Naive thymus-derived CD4-positive, alpha-beta T cell (primary cell): ENCODE measurements around the gene VWCE. TPM values are rescaled to one million over a fixed set of nuclear protein-coding genes. Genes with fewer than 3 reads are reported as not detected.

Experiments used
- ATAC-seq: fragments of 150-1000 bp; cut with Tn5 transposase; 2 replicates; pipeline ENCODE4 v1.10.0; 2021; ENCODE audit warnings: mild to moderate bottlenecking, moderate library complexity
- CTCF ChIA-PET: fragments of 350-600 bp; sonication (Branson Sonifier 250); formaldehyde crosslinking; loops from one replicate; lab custom pipeline; 2021; ENCODE audit warnings: antibody characterized with exemption; lab: Charles Lee
- POLR2A ChIA-PET: fragments of 350-600 bp; sonication (Branson Sonifier 250); formaldehyde crosslinking; loops from one replicate; lab custom pipeline; 2021; ENCODE audit warnings: antibody characterized with exemption, inconsistent platforms; lab: Charles Lee
- DNase-seq, 9 donors: peaks; one replicate each; pipeline versions ENCODE4 v3.0.0 to v3.0.0-alpha.2; 2020 to 2022; ENCODE audit warnings: mixed read lengths in 1 of 9
- H3K27ac ChIP-seq: one replicate; pipeline ENCODE4 v1.7.0; 2013; ENCODE audit warnings: mild to moderate bottlenecking, low read depth, low read length, moderate library complexity
- H3K27me3 ChIP-seq, 2 donors: one replicate each; pipeline ENCODE4 v1.7.0; 2013; ENCODE audit warnings: low read length in 2 of 2, mild to moderate bottlenecking in 2 of 2, moderate library complexity in 2 of 2; ENCODE audit not compliant: control insufficient read depth in 2 of 2, insufficient read depth in 2 of 2
- H3K36me3 ChIP-seq, 3 experiments: 1 replicate in 2 of 3; 2 replicates in 1 of 3; pipeline ENCODE4 v1.7.0; 2013; ENCODE audit warnings: low read length in 3 of 3, mild to moderate bottlenecking in 3 of 3, moderate library complexity in 1 of 3; ENCODE audit not compliant: insufficient read depth in 3 of 3, control insufficient read depth in 2 of 3
- H3K4me1 ChIP-seq, 2 donors: one replicate each; pipeline ENCODE4 v1.7.0; 2013; ENCODE audit warnings: low read length in 2 of 2, mild to moderate bottlenecking in 2 of 2, moderate library complexity in 1 of 2; ENCODE audit not compliant: control insufficient read depth in 2 of 2, insufficient read depth in 2 of 2
- H3K4me3 ChIP-seq: 2 replicates; pipeline ENCODE4 v1.7.0; 2013; ENCODE audit warnings: mild to moderate bottlenecking, low read length
- H3K9me3 ChIP-seq, 3 experiments: 1 replicate in 2 of 3; 2 replicates in 1 of 3; pipeline ENCODE4 v1.7.0; 2013; ENCODE audit warnings: low read length in 3 of 3; ENCODE audit not compliant: control insufficient read depth in 2 of 3
- H3K27ac Mint-ChIP-seq, 9 donors: one replicate each; pipeline ENCODE4 v1.8.0; 2020 to 2022; ENCODE audit warnings: mixed read lengths in 9 of 9, mild to moderate bottlenecking in 8 of 9, moderate library complexity in 5 of 9, inconsistent platforms in 2 of 9
- H3K27me3 Mint-ChIP-seq, 5 donors: one replicate each; pipeline ENCODE4 v1.8.0; 2021 to 2022; ENCODE audit warnings: mixed read lengths in 5 of 5, mild to moderate bottlenecking in 1 of 5
- H3K36me3 Mint-ChIP-seq, 5 donors: one replicate each; pipeline ENCODE4 v1.8.0; 2020 to 2022; ENCODE audit warnings: mixed read lengths in 5 of 5, mild to moderate bottlenecking in 3 of 5, inconsistent platforms in 1 of 5
- H3K4me1 Mint-ChIP-seq, 7 donors: one replicate each; pipeline ENCODE4 v1.8.0; 2020 to 2022; ENCODE audit warnings: mixed read lengths in 7 of 7, mild to moderate bottlenecking in 3 of 7, inconsistent platforms in 1 of 7
- H3K4me3 Mint-ChIP-seq, 10 donors: one replicate each; pipeline ENCODE4 v1.8.0; 2020 to 2022; ENCODE audit warnings: mild to moderate bottlenecking in 10 of 10, mixed read lengths in 10 of 10, moderate library complexity in 6 of 10, inconsistent platforms in 2 of 10
- H3K9me3 Mint-ChIP-seq, 11 donors: one replicate each; pipeline ENCODE4 v1.8.0; 2020 to 2022; ENCODE audit warnings: mixed read lengths in 11 of 11, mild to moderate bottlenecking in 4 of 11, inconsistent platforms in 1 of 11, moderate library complexity in 1 of 11
- intact Hi-C, 2 donors: fragments of 100-400 bp; cut with micrococcal nuclease; formaldehyde crosslinking; loops; one replicate each; pipeline ENCODE4 v1.15.1; 2023
- polyA plus RNA-seq, 2 donors: library from polyadenylated mRNA; unstranded; fragments of 300-500 nt; fragmentation: Illumina TruSeq; gene quantifications; one replicate each; pipeline ENCODE4 v1.2.3, GENCODE V29; 2021
- total RNA-seq, 6 experiments: library from RNA in 5 of 6; stranded (reverse) in 5 of 6; gene quantifications; 1 replicate in 5 of 6; 2 replicates in 1 of 6; pipeline ENCODE4 v1.2.3 and lab custom pipeline; 2021 to 2026

The VWCE gene
- total RNA-seq (1 to 10 TPM in 1 of 5 experiments, under 1 TPM in 4; 0.16 to 3.8 (median 0.49) TPM), polyA plus RNA-seq (not detected), total RNA-seq (lab: John Stamatoyannopoulos, UW) (0.40 reads per million)

GRCh38 chr11:61294717-61295595, at the start of gene VWCE:
Gene VWCE, minus strand, starts transcription at chr11:61295316. Its CDS starts 279 bp downstream, at chr11:61295037.
- peak within 1 kb of the TSS; percentile 73 for H3K4me3 ChIP-seq
- DNase-seq (peak; percentile 35 to 78 (median 57)), ATAC-seq (peak; percentile 92)
- H3K4me1 ChIP-seq: no peaks in the 10 kb centered on the region
- peaks cover 0 to 25% (median 9%) of the 10 kb centered on the region in 5 donors for H3K27me3 Mint-ChIP-seq
- peak within 1 kb of the TSS in 1 of 9 donors; percentile 46 for H3K27ac Mint-ChIP-seq
- H3K9me3 ChIP-seq: no peaks in the 10 kb centered on the region
- peaks cover 0 to 21% (median 15%) of the 10 kb centered on the region in 5 donors for H3K36me3 Mint-ChIP-seq
- ChIA-PET CTCF (no interaction called here), POLR2A (interaction anchor here (1.4 kb wide), 1 partner anchor 39 kb away, joined by 4 read pairs; no protein-coding TSS in a partner anchor)
- peaks cover 15 to 40% (median 39%) of the 10 kb centered on the region in 7 donors for H3K4me1 Mint-ChIP-seq
- no peak within 1 kb of the TSS for H3K27ac ChIP-seq
- H3K36me3 ChIP-seq: peaks cover 0 to 16% (median under 1%) of the 10 kb centered on the region in 3 experiments
- peak within 1 kb of the TSS; percentile 72 to 86 (median 80) for H3K4me3 Mint-ChIP-seq
- H3K9me3 Mint-ChIP-seq: peaks cover 0 to 5% (median 0%) of the 10 kb centered on the region in 11 donors
- intact Hi-C loops: loop anchor here (1.0 to 5.0 kb wide), 3 partner anchors 37 to 464 kb away; partner anchors contain the start of genes DDB1 (in 1 of the 2) and TKFC (in 1 of the 2)
- H3K27me3 ChIP-seq: no peaks in the 10 kb centered on the region

- H3K27ac ChIP-seq: no peak overlapping the region
- H3K36me3 ChIP-seq: peaks cover 0 to 48% (median 4%) of the 10 kb centered on the region in 3 experiments
- DNase-seq: no peak
- CTCF ChIA-PET: no interaction called here
- H3K4me3 ChIP-seq: no peak overlapping the region
- H3K4me1 Mint-ChIP-seq: peaks cover 0 to 5% (median 0%) of the 10 kb centered on the region in 7 donors
- H3K27me3 ChIP-seq: no peaks in the 10 kb centered on the region
- H3K36me3 Mint-ChIP-seq: peaks cover 1 to 19% (median 9%) of the 10 kb centered on the region in 5 donors
- no peaks in the 10 kb centered on the region for H3K27me3 Mint-ChIP-seq
- intact Hi-C loops: no loop called here
- POLR2A ChIA-PET: no interaction called here
- H3K4me1 ChIP-seq: no peaks in the 10 kb centered on the region
- ATAC-seq: no peak
- no peak overlapping the region for H3K4me3 Mint-ChIP-seq
- no peaks in the 10 kb centered on the region for H3K9me3 Mint-ChIP-seq
- no peak overlapping the region for H3K27ac Mint-ChIP-seq
- no peaks in the 10 kb centered on the region for H3K9me3 ChIP-seq
Measured at GRCh38 chr11:61343792-61344745, 49.0 kb upstream of the VWCE start.

- ATAC-seq: no peak
- Mint-ChIP-seq H3K36me3 (peaks cover 1 to 14% (median 8%) of the 10 kb centered on the region in 5 donors), H3K27ac (no peak overlapping the region), H3K9me3 (no peaks in the 10 kb centered on the region), H3K27me3 (no peaks in the 10 kb centered on the region), H3K4me3 (no peak overlapping the region), H3K4me1 (peaks cover 0 to 5% (median 0%) of the 10 kb centered on the region in 7 donors)
- no peak overlapping the region for H3K27ac ChIP-seq
- no peaks in the 10 kb centered on the region for H3K4me1 ChIP-seq
- ChIA-PET CTCF (interaction anchor here (1.0 kb wide), 1 partner anchor 45 kb away, joined by 3 read pairs; no protein-coding TSS in a partner anchor), POLR2A (interaction anchor here (0.7 kb wide), 1 partner anchor 46 kb away, joined by 3 read pairs; no protein-coding TSS in a partner anchor)
- no peaks in the 10 kb centered on the region for H3K27me3 ChIP-seq
- H3K4me3 ChIP-seq: no peak overlapping the region
- intact Hi-C loops: no loop called here
- H3K9me3 ChIP-seq: no peaks in the 10 kb centered on the region
- peaks cover 0 to 43% (median 0%) of the 10 kb centered on the region in 3 experiments for H3K36me3 ChIP-seq
- DNase-seq: no peak
Measured at GRCh38 chr11:61342207-61342803, 47.2 kb upstream of the VWCE start.

- Mint-ChIP-seq H3K4me1 (peaks cover 0 to 8% (median 4%) of the 10 kb centered on the region in 7 donors), H3K9me3 (no peaks in the 10 kb centered on the region), H3K27me3 (no peaks in the 10 kb centered on the region), H3K27ac (no peak overlapping the region), H3K4me3 (no peak overlapping the region), H3K36me3 (peaks cover 1 to 14% (median 8%) of the 10 kb centered on the region in 5 donors)
- DNase-seq (no peak), ATAC-seq (no peak)
- no peaks in the 10 kb centered on the region for H3K9me3 ChIP-seq
- H3K27me3 ChIP-seq: no peaks in the 10 kb centered on the region
- no peaks in the 10 kb centered on the region for H3K4me1 ChIP-seq
- POLR2A ChIA-PET: interaction anchor here (0.7 kb wide), 1 partner anchor 46 kb away, joined by 3 read pairs; no protein-coding TSS in a partner anchor
- no peak overlapping the region for H3K27ac ChIP-seq
- intact Hi-C loops: no loop called here
- CTCF ChIA-PET: interaction anchor here (1.0 kb wide), 1 partner anchor 45 kb away, joined by 3 read pairs; no protein-coding TSS in a partner anchor
- H3K4me3 ChIP-seq: no peak overlapping the region
- H3K36me3 ChIP-seq: peaks cover 0 to 43% (median 0%) of the 10 kb centered on the region in 3 experiments
Measured at GRCh38 chr11:61341706-61342105, 46.6 kb upstream of the VWCE start.

- POLR2A ChIA-PET: no interaction called here
Measured at GRCh38 chr11:61340979-61341378, 45.9 kb upstream of the VWCE start.

More at GRCh38 chr11:61340979-61341378, 45.9 kb upstream of the VWCE start:
- peaks cover 2 to 12% (median 10%) of the 10 kb centered on the region in 7 donors for H3K4me1 Mint-ChIP-seq
- no peaks in the 10 kb centered on the region for H3K9me3 ChIP-seq
- ATAC-seq (no peak), DNase-seq (no peak)
- no peak overlapping the region for H3K27ac ChIP-seq
- H3K36me3 Mint-ChIP-seq: peaks cover 1 to 14% (median 8%) of the 10 kb centered on the region in 5 donors
- CTCF ChIA-PET: no interaction called here
- no peak overlapping the region for H3K27ac Mint-ChIP-seq
- H3K27me3 ChIP-seq: no peaks in the 10 kb centered on the region
- no peak overlapping the region for H3K4me3 Mint-ChIP-seq
- intact Hi-C loops: no loop called here
- no peak overlapping the region for H3K4me3 ChIP-seq
- peaks cover 0 to 43% (median 0%) of the 10 kb centered on the region in 3 experiments for H3K36me3 ChIP-seq
- no peaks in the 10 kb centered on the region for H3K9me3 Mint-ChIP-seq
- peaks cover 5 to 6% of the 10 kb centered on the region in 2 donors for H3K4me1 ChIP-seq
- no peaks in the 10 kb centered on the region for H3K27me3 Mint-ChIP-seq
